ENCODE results near the gene LDAF1.

DNA sequence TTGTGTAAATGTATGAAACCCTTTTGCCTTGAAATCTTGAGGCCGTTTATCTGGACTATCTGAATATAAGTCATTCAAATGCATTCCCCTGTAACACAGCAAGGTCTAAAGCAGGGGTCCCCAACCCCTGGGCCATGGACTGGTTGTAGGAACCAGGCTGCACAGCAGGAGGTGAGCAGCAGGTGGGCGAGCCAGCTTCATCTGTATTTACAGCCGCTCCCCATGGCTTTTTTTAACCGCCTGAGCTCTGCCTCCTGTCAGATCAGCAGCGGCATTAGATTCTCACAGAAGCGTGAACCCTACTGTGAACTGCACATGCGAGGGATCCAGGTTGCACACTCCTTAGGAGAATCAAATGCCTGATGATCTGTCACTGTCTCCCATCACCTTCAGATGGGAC, 32.0 kb upstream of the LDAF1 start:
- TF ChIP-seq, protein P1, sequence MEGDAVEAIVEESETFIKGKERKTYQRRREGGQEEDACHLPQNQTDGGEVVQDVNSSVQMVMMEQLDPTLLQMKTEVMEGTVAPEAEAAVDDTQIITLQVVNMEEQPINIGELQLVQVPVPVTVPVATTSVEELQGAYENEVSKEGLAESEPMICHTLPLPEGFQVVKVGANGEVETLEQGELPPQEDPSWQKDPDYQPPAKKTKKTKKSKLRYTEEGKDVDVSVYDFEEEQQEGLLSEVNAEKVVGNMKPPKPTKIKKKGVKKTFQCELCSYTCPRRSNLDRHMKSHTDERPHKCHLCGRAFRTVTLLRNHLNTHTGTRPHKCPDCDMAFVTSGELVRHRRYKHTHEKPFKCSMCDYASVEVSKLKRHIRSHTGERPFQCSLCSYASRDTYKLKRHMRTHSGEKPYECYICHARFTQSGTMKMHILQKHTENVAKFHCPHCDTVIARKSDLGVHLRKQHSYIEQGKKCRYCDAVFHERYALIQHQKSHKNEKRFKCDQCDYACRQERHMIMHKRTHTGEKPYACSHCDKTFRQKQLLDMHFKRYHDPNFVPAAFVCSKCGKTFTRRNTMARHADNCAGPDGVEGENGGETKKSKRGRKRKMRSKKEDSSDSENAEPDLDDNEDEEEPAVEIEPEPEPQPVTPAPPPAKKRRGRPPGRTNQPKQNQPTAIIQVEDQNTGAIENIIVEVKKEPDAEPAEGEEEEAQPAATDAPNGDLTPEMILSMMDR (IDR thresholded peaks at IDR 0.05; ENCODE audit: low read depth, low read length) = no peak
- no peak for TF ChIP-seq POLR2A (IDR thresholded peaks at IDR 0.05; ENCODE audit: extremely low read depth, insufficient read length)
- TF ChIP-seq, protein P2, sequence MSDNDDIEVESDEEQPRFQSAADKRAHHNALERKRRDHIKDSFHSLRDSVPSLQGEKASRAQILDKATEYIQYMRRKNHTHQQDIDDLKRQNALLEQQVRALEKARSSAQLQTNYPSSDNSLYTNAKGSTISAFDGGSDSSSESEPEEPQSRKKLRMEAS (IDR thresholded peaks at IDR 0.05; ENCODE audit: low read depth, low read length) = no peak
